HepG2 (cell line): ENCODE measurements around the gene HIGD1A. TPM values are rescaled to one million over a fixed set of nuclear protein-coding genes. Genes with fewer than 3 reads are reported as not detected.

Source experiments
- BHLHE40 ChIP-seq: IDR thresholded peaks from 2 replicates; pipeline ENCODE4 v1.6.1; 2011; ENCODE audit warnings: low read length, improper control_type of control experiment
- CHCHD3 ChIP-seq: sonication (generic); formaldehyde crosslinking; IDR thresholded peaks from 2 replicates; pipeline ENCODE4 v1.8.0; 2022; ENCODE audit warnings: mild to moderate bottlenecking, missing genetic modification reagents, moderate library complexity
- DRAP1 ChIP-seq: IDR thresholded peaks from 2 replicates; pipeline ENCODE4 v1.6.1; 2016; ENCODE audit warnings: missing genetic modification reagents, missing compliant biosample characterization
- FOSL1 ChIP-seq: sonication (generic); formaldehyde crosslinking; IDR thresholded peaks from 2 replicates; pipeline ENCODE4 v1.9.0; 2021; ENCODE audit warnings: missing genetic modification reagents, borderline replicate concordance
- GMEB1 ChIP-seq: sonication (generic); formaldehyde crosslinking; IDR thresholded peaks from 2 replicates; pipeline ENCODE4 v1.5.1; 2020; ENCODE audit warnings: missing genetic modification reagents, mild to moderate bottlenecking, borderline replicate concordance
- GMEB2 ChIP-seq: IDR thresholded peaks from 2 replicates; pipeline ENCODE4 v1.6.1; 2016; ENCODE audit warnings: missing biosample characterization, missing genetic modification reagents, low read depth
- KDM6A ChIP-seq: IDR thresholded peaks from 2 replicates; pipeline ENCODE4 v1.6.1; 2016; ENCODE audit warnings: low read depth
- MAZ ChIP-seq, 2 experiments: sonication (generic) in 1 of 2; formaldehyde crosslinking in 1 of 2; IDR thresholded peaks; 2 replicates each; pipeline versions ENCODE4 v1.5.0 to v1.6.1; 2012 to 2020; ENCODE audit warnings: low read depth in 2 of 2, mild to moderate bottlenecking in 2 of 2, borderline replicate concordance in 1 of 2, improper control_type of control experiment in 1 of 2, low read length in 1 of 2, missing genetic modification reagents in 1 of 2, moderate library complexity in 1 of 2
- MLX ChIP-seq: IDR thresholded peaks from 2 replicates; pipeline ENCODE4 v1.6.1; 2016
- NONO ChIP-seq, 2 experiments: fragments of 450-650 bp in 1 of 2; sonication (generic) in 1 of 2; formaldehyde crosslinking in 1 of 2; IDR thresholded peaks in 1 of 2; conservative IDR thresholded peaks in 1 of 2; 2 replicates each; pipeline versions ENCODE4 v1.6.1 to v1.8.0; 2017 to 2022; ENCODE audit warnings: mild to moderate bottlenecking in 1 of 2, missing genetic modification reagents in 1 of 2, moderate library complexity in 1 of 2
- TFE3 ChIP-seq: IDR thresholded peaks from 2 replicates; pipeline ENCODE4 v1.6.1; 2016
- THAP11 ChIP-seq: IDR thresholded peaks from 2 replicates; pipeline ENCODE4 v1.6.1; 2016; ENCODE audit warnings: missing biosample characterization, missing genetic modification reagents
- ZIK1 ChIP-seq: sonication (generic); formaldehyde crosslinking; IDR thresholded peaks from 2 replicates; pipeline ENCODE4 v1.5.0; 2020; ENCODE audit warnings: mild to moderate bottlenecking, low read depth, missing genetic modification reagents, borderline replicate concordance
- ZNF101 ChIP-seq: sonication (generic); formaldehyde crosslinking; IDR thresholded peaks from 2 replicates; pipeline ENCODE4 v1.4.0; 2020; ENCODE audit warnings: mild to moderate bottlenecking, low read depth, missing genetic modification reagents, borderline replicate concordance
- ZNF605 ChIP-seq: sonication (generic); formaldehyde crosslinking; IDR thresholded peaks from 2 replicates; pipeline ENCODE4 v1.8.0; 2022; ENCODE audit warnings: mild to moderate bottlenecking, missing genetic modification reagents
- ZNF75D ChIP-seq: sonication (generic); formaldehyde crosslinking; IDR thresholded peaks from 2 replicates; pipeline ENCODE4 v1.8.1; 2023; ENCODE audit warnings: missing genetic modification reagents, mild to moderate bottlenecking, borderline replicate concordance
- polyA plus RNA-seq, 8 experiments: library from polyadenylated mRNA; depleted of rRNA in 3 of 8; stranded (reverse) in 7 of 8; unstranded in 1 of 8; fragments of >200 nt; fragmentation: Illumina TruSeq in 4 of 8; extraction: Trizol in 4 of 8; gene quantifications; 2 replicates each; pipeline versions ENCODE4 v1.2.1 to v1.2.3, GENCODE V29; 2011 to 2016; ENCODE audit warnings: low read depth in 4 of 8, missing spikeins in 1 of 8, mixed read lengths in 1 of 8; ENCODE audit not compliant: insufficient read depth in 1 of 8
- total RNA-seq, 5 experiments: library from RNA; depleted of rRNA; stranded (reverse); fragments of >200 nt; fragmentation: Illumina TruSeq; extraction: Trizol; gene quantifications; 2 replicates each; pipeline ENCODE4 v1.2.3, GENCODE V29; 2016; ENCODE audit warnings: low read depth in 1 of 5
- TF ChIP-seq, protein P1 (sequence below): sonication (generic); formaldehyde crosslinking; conservative IDR thresholded peaks from 2 replicates; pipeline ENCODE4 v1.4.0; 2020; ENCODE audit warnings: missing genetic modification reagents
- TF ChIP-seq, protein P2 (sequence below): sonication (generic); formaldehyde crosslinking; IDR thresholded peaks from 2 replicates; pipeline ENCODE4 v1.5.0; 2020; ENCODE audit warnings: mild to moderate bottlenecking, missing genetic modification reagents, borderline replicate concordance

The HIGD1A gene
- total and polyA plus RNA-seq, 2 of the 13 experiments (the other 11 are each of a cell fraction or from before 2014, with no cell fraction given): 222 to 253 TPM

- TF ChIP-seq, protein P1, sequence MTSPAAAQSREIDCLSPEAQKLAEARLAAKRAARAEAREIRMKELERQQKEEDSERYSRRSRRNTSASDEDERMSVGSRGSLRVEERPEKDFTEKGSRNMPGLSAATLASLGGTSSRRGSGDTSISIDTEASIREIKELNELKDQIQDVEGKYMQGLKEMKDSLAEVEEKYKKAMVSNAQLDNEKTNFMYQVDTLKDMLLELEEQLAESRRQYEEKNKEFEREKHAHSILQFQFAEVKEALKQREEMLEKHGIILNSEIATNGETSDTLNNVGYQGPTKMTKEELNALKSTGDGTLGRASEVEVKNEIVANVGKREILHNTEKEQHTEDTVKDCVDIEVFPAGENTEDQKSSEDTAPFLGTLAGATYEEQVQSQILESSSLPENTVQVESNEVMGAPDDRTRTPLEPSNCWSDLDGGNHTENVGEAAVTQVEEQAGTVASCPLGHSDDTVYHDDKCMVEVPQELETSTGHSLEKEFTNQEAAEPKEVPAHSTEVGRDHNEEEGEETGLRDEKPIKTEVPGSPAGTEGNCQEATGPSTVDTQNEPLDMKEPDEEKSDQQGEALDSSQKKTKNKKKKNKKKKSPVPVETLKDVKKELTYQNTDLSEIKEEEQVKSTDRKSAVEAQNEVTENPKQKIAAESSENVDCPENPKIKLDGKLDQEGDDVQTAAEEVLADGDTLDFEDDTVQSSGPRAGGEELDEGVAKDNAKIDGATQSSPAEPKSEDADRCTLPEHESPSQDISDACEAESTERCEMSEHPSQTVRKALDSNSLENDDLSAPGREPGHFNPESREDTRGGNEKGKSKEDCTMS (CRISPR knock-in tag): no peak
- peak; percentile 68 for TF ChIP-seq BHLHE40
- peak; percentile 88 for TF ChIP-seq MLX (CRISPR knock-in tag)
- TF ChIP-seq DRAP1 (CRISPR knock-in tag): peak; percentile 71
- TF ChIP-seq NONO (IDR thresholded peaks at IDR 0.05): no peak
- no peak for TF ChIP-seq NONO (CRISPR knock-in tag; conservative IDR thresholded peaks at IDR 0.05)
- TF ChIP-seq ZNF75D (CRISPR knock-in tag): no peak
- TF ChIP-seq CHCHD3 (CRISPR knock-in tag): no peak
- 0 out of 2 replicates have a peak, but pooled peaks have one; percentile 20 for TF ChIP-seq GMEB1 (CRISPR knock-in tag)
- TF ChIP-seq KDM6A: peak; percentile 92
- no peak for TF ChIP-seq FOSL1 (CRISPR knock-in tag)
- TF ChIP-seq THAP11 (CRISPR knock-in tag): peak; percentile 57
- TF ChIP-seq TFE3 (CRISPR knock-in tag): peak; percentile 92
- no peak for TF ChIP-seq ZNF101 (CRISPR knock-in tag)
- TF ChIP-seq ZNF605: no peak
- TF ChIP-seq GMEB2 (CRISPR knock-in tag): no peak
- TF ChIP-seq, protein P2, sequence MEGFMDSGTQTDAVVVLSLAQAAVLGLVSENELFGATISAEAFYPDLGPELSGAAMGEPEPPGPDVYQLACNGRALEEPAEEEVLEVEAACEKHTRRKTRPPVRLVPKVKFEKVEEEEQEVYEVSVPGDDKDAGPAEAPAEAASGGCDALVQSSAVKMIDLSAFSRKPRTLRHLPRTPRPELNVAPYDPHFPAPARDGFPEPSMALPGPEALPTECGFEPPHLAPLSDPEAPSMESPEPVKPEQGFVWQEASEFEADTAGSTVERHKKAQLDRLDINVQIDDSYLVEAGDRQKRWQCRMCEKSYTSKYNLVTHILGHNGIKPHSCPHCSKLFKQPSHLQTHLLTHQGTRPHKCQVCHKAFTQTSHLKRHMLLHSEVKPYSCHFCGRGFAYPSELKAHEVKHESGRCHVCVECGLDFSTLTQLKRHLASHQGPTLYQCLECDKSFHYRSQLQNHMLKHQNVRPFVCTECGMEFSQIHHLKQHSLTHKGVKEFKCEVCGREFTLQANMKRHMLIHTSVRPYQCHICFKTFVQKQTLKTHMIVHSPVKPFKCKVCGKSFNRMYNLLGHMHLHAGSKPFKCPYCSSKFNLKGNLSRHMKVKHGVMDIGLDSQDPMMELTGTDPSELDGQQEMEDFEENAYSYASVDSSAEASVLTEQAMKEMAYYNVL (CRISPR knock-in tag): peak; percentile 73; the same call in 1 of the 2 replicates
- no peak for TF ChIP-seq MAZ (IDR thresholded peaks at IDR 0.05; ENCODE audit: borderline replicate concordance, low read depth, low read length)
- no peak for TF ChIP-seq MAZ (CRISPR knock-in tag; IDR thresholded peaks at IDR 0.05; ENCODE audit: low read depth)
- TF ChIP-seq ZIK1: no peak
These were observed 49.5 kb upstream of the HIGD1A start (continued) for GRCh38 chr3:42853739-42854302.
